ENCODE measurements around the gene PAK5.

The PAK5 gene

GRCh38 chr20:9574776-9575175 lies 264.1 kb downstream of the PAK5 start:
- DNase-seq (no peak), ATAC-seq (no peak)

- no peak for DNase-seq
Observed at GRCh38 chr20:9574181-9574580, 264.7 kb downstream of the PAK5 start.

GRCh38 chr20:9573335-9574151 lies 265.3 kb downstream of the PAK5 start:
- DNase-seq (no peak), ATAC-seq (no peak)

More at GRCh38 chr20:9574181-9574580, 264.7 kb downstream of the PAK5 start:
- ATAC-seq = no peak

- DNase-seq (no peak), ATAC-seq (no peak)
Observed at GRCh38 chr20:9572670-9573069, 266.2 kb downstream of the PAK5 start.

GRCh38 chr20:9571783-9572182 lies 267.1 kb downstream of the PAK5 start:
- DNase-seq = no peak
- no peak for ATAC-seq

- ATAC-seq (no peak), DNase-seq (no peak)
Observed at GRCh38 chr20:9570612-9571011, 268.3 kb downstream of the PAK5 start.

- DNase-seq = no peak
- ATAC-seq = no peak
Observed at GRCh38 chr20:9566977-9567376, 271.9 kb downstream of the PAK5 start.

- DNase-seq (no peak), ATAC-seq (no peak)
Observed at GRCh38 chr20:9565910-9566550, 272.8 kb downstream of the PAK5 start.

- ATAC-seq = no peak
- no peak for DNase-seq
Observed at GRCh38 chr20:9557411-9557810, 281.5 kb downstream of the PAK5 start.

GRCh38 chr20:9555781-9556180 lies 283.1 kb downstream of the PAK5 start:
- DNase-seq = no peak
- ATAC-seq = no peak

- ATAC-seq = no peak
- DNase-seq = no peak
Observed at GRCh38 chr20:9551808-9552550, 286.9 kb downstream of the PAK5 start.

GRCh38 chr20:9550871-9551270 lies 288.0 kb downstream of the PAK5 start:
- no peak for ATAC-seq
- DNase-seq = no peak

- DNase-seq = no peak
- no peak for ATAC-seq
Observed at GRCh38 chr20:9550283-9550682, 288.6 kb downstream of the PAK5 start.

- no peak for ATAC-seq
- DNase-seq = no peak
Observed at GRCh38 chr20:9543214-9543613, 295.7 kb downstream of the PAK5 start.

- ATAC-seq (no peak), DNase-seq (no peak)
Observed at GRCh38 chr20:9535449-9535848, 303.4 kb downstream of the PAK5 start.

GRCh38 chr20:9534025-9534424 lies 304.9 kb downstream of the PAK5 start:
- ATAC-seq (no peak), DNase-seq (no peak)

- ATAC-seq = no peak
- no peak for DNase-seq
Observed at GRCh38 chr20:9532069-9532838, 306.6 kb downstream of the PAK5 start.

- no peak for ATAC-seq
- no peak for DNase-seq
Observed at GRCh38 chr20:9531581-9531980, 307.3 kb downstream of the PAK5 start.

GRCh38 chr20:9523636-9524035 lies 315.2 kb downstream of the PAK5 start:
- DNase-seq = no peak
- ATAC-seq = no peak

GRCh38 chr20:9520086-9520485 lies 318.8 kb downstream of the PAK5 start:
- DNase-seq = no peak

GRCh38 chr20:9518576-9519175 lies 320.2 kb downstream of the PAK5 start:
- ATAC-seq = no peak

More at GRCh38 chr20:9520086-9520485, 318.8 kb downstream of the PAK5 start:
- no peak for ATAC-seq

More at GRCh38 chr20:9518576-9519175, 320.2 kb downstream of the PAK5 start:
- DNase-seq = no peak

Data from stimulated activated naive CD8-positive, alpha-beta T cell treated with anti-CD3 and anti-CD28 coated beads, Interleukin-15, Interleukin-2, amounts not matched to agents 100 U/mL and 50 U/mL, for 24 hours (primary cell).